Erythroblast (primary cell): ENCODE results near the gene GALNT16.

ENCODE experiments used
- DNase-seq, 2 experiments: peaks; one replicate each; lab custom pipeline; 2025; lab: John Stamatoyannopoulos, UW
- GATA1 ChIP-seq: IDR thresholded peaks from 2 replicates; pipeline ENCODE4 v1.6.1; 2011; ENCODE audit warnings: low read depth, mild to moderate bottlenecking, control low read depth, low read length, moderate library complexity
- POLR2A ChIP-seq: IDR thresholded peaks from 2 replicates; pipeline ENCODE4 v1.6.1; 2011; ENCODE audit warnings: mild to moderate bottlenecking, low read length

The GALNT16 gene

GRCh38 chr14:69300601-69301221, 40.8 kb downstream of the GALNT16 start:
- no peak for TF ChIP-seq POLR2A
- no peak for TF ChIP-seq GATA1
- DNase-seq, result no peak

DNA sequence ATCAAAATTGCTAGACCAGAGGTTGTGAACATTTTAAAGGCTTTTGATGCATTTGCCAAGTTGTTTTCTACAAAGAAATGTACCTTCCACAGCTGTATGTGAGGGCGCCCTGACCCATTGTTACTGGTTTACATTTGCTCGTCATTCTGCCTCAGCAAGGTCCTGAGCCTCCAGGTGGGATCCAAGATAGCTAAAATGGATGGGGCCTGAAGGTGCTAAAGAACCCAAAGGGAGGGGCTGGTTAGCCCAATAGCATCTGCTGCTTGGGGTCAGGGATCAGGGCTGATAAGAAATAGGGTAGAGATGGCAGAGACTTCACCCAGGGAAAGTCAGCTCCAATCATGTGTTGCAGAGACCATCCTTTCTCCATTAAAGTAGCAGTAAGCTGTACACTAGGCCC, 43.1 kb downstream of the GALNT16 start:
- no peak for DNase-seq
- TF ChIP-seq GATA1 (no peak), POLR2A (no peak)

GRCh38 chr14:69312608-69313007, 52.6 kb downstream of the GALNT16 start:
- no peak for TF ChIP-seq POLR2A
- TF ChIP-seq GATA1, result no peak
- DNase-seq, result no peak

GRCh38 chr14:69313176-69313575, 53.2 kb downstream of the GALNT16 start:
- DNase-seq, result no peak
- TF ChIP-seq POLR2A (no peak), GATA1 (no peak)

DNA sequence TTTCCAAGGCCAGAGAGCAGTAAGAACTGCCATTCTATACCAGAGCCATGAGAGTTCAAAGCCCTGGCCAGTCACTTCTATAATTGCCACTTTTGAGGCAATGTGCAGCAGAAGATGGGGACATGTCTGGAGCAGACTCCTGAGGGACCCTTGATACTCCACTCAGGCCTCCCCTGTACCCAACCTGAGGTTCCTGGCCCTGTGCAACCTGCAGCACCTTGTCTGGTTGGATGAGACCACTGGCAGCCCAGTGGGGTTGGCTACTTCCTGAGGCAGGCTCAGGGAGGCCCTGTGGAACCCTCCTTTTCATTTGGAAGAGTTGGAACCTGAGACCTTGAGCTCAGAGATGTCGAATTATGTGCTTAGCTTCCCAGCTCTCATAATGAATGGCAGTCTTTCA, 54.4 kb downstream of the GALNT16 start:
- TF ChIP-seq POLR2A (no peak), GATA1 (no peak)
- DNase-seq, result no peak

DNA sequence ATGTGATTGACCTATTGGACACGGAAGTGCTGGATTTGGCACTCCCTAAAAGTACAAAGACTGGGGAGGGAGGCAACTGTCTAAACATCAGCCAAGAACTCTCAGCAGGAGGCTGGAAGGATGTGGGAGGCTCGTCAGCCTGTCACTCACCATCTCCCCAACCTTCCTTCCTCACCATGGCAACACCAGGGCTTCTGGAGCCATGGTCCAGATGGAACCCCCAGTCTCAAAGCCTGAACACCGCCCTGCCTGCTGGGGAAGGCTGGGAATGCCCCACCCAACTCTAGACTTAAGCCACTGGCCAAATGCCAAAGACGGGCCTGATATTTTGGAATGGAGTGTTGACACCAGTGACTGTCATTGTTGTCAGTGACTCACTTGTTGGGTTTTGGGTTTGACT, 55.3 kb downstream of the GALNT16 start:
- DNase-seq, result peak in 1 of 2 experiments; percentile 10
- TF ChIP-seq POLR2A, result no peak
- TF ChIP-seq GATA1, result no peak

DNA sequence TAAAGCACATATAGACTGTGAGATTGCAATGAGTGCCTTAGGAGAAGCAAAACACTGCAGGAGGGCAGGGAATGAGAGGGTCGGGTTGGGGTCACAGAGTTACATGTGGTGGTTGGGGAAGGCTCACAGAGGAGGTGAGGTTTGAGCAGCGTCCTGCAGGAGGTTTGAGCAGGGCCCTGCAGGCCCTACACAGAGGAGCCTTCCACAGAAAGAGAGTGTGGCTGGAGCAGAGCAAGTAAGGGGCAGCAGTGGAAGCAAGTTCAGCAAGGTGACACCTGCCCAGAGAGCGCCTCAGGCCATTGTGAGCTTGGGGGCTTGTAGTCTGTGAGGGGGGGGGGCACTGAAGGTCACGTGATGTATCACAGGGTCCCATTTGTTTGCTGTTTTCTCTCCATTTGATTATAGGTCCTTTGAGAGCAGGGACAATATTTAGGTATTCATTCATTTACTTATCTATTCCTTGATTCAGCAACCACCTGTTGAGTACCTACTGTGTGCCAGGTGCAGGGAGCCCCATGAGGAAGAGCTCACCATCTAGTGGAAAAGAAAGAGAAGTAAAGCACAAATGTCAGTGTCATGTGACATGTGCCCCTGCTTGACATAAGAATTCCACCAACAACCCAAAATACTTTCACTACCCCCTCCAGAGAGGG, 56.6 kb downstream of the GALNT16 start:
- no peak for DNase-seq

DNA sequence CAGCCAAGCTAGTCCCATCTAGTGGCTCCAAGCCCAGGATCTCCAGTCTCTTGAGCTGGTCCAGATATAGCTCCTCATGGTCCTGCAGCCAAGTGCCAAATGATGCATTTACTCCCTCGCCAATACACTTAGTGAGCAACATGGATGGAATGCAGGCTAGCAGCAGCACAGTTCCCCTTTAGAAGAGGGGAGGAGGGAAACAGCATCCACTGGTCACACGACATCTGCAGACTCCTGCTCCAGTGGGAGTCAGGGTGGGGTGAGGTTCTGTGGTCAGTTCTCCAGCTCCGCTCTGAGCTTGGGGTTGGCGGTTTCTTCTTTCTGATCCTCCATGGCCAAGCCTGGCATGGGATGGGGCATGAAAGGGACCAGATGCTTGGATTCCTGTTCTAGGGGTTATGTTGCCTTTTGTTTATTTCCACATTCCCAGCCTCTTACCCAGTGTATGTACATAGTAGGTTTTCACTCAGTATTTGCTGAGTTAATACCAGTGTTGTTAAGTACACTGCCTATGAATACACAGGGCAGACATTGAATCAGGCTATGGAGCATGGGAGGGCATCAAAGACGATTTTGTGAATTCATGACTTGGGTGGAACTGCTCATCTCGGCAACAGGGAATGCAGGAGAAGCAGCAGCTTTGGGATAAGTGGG, 57.3 kb downstream of the GALNT16 start:
- TF ChIP-seq GATA1 (no peak), POLR2A (no peak)
- DNase-seq, result no peak

More for the DNA sequence above, 56.6 kb downstream of the GALNT16 start:
- TF ChIP-seq GATA1 (no peak), POLR2A (no peak)

DNA sequence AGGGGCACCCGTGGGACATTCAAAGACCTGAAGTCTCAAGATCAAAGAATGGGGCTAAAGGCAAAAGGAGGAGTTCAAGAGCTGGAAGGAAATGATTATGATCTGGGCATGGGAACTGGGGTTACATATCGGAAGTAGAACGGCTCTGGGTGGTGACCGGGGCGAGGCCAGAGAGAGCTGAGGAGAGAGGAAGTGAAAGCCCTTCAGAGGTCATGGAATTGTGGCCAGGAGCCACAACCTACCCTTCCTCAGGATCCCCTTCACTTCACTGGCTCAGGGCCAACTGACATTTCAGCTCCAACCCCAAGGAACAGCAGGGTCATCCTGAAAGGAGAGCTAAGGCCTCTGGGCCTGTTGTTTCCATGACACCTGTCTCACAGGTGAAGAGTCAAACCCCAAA, 57.8 kb downstream of the GALNT16 start:
- no peak for DNase-seq
- TF ChIP-seq GATA1 (no peak), POLR2A (no peak)

DNA sequence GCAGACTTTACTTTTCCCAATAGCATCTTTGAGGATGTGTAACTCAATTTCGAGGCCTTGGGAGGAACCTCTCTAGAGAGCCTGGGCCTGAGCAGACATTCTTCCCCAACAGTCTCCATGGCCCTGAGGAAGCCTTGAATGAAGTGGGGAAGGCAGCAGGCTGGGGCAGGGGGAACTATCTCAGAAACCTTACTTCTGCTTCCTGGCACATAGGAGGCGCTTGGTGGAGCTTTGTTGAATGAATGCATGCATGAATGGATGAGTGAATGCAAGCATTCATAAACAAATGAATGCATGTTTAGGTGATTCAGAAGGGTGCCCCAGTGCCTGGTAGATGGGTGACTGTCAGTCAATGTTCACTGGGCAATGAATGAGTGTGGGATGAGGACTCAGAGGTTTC, 58.3 kb downstream of the GALNT16 start:
- TF ChIP-seq POLR2A (no peak), GATA1 (no peak)
- DNase-seq, result no peak

DNA sequence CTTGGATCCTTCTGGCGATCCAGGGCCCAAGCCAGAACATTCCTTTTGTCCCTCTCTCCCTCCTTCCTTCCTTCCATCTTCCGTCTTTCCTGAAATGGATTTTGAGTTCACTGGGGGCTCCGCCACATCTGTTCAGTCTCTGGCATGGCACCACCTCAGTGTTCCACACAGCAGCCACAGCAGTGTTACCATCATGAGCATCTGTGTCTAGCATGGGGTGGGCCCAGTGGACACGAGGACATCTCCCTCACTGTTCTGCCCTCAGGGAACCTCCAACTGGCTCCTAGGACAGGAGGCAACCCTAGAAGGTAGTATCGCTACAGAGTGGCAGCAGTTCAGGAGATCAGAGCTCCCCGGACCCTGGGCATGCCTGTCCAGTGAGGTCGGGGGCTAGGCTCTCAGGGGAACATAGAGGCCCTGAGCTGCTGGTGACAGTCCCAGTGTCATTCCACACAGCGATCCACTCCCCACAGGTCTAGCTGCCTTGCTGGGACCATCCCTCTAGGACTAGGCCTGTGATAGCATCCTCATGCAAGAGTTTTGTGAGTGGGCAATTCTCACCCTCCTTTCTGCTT, 59.0 kb downstream of the GALNT16 start:
- no peak for DNase-seq
- TF ChIP-seq GATA1, result no peak
- TF ChIP-seq POLR2A, result no peak

DNA sequence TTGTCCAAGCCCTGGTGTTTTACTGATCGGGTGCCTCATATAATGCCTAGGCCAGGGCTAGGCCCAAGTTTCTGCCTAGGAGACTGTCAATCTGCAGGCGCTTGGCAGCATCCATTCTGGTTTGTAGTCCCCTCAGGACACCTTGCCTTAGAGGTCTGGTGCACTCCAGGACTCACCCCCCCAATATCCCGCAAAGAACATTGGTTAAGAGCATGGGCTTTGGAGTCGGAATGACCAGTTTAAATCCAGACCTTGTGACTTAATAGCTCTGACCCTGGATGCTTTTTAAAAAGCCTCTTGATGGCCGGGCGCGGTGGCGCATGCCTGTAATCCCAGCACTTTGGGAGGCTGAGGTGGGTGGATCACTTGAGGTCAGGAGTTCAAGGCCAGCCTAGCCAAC, 60.0 kb downstream of the GALNT16 start:
- no peak for DNase-seq
- TF ChIP-seq POLR2A, result no peak
- TF ChIP-seq GATA1, result no peak

DNA sequence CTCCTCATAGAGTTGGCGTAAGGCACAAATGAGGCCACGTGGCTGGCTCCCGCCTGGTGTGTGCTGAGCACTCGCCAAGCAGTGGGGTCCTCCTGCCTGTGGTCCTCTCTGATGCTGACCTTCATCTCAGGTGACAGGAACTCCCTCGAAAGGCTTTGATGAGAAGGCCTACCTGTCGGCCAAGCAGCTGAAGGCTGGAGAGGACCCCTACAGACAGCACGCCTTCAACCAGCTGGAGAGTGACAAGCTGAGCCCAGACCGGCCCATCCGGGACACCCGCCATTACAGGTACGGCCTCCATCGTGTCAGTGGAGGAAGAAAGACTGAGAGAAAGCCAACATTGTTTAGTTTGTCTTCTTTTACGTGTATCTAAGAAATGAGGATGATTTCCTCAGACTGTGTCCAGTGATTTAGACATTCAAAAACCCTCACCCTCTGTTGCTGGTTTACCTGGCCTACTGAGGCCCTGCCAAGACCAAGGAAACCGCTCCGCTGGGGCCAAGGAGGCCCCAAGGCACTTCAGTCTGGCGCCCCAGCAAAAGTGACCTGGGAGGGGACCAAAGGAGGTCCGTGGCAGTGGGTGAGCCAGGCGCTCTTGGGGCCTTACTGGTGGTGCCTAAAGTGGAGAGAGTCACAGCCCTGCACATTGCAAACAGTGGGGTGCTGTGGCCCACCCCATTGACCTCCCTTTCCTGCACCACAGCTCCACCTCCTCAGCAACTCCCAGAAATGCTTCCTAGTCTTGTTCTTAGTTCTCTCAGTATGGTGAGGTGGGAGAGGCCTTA, 60.8 kb downstream of the GALNT16 start:
- TF ChIP-seq GATA1, result no peak
- no peak for TF ChIP-seq POLR2A
- no peak for DNase-seq
